Fibroblast of mammary gland (primary cell): ENCODE data around the gene DARS1.

Experiments used
- DNase-seq: peaks from one replicate; pipeline ENCODE4 v3.0.0-alpha.2; 2010; ENCODE audit warnings: low read depth
- H3K4me3 ChIP-seq: 2 replicates; pipeline ENCODE4 v1.5.1; 2011; ENCODE audit warnings: low read depth, mild to moderate bottlenecking, low read length, moderate library complexity; ENCODE audit not compliant: control insufficient read depth
- CTCF ChIP-seq: conservative IDR thresholded peaks from 2 replicates; pipeline ENCODE4 v1.5.1; 2011; ENCODE audit warnings: low read depth, low read length, inconsistent platforms; ENCODE audit not compliant: control insufficient read depth, insufficient read depth

The DARS1 gene

DNA sequence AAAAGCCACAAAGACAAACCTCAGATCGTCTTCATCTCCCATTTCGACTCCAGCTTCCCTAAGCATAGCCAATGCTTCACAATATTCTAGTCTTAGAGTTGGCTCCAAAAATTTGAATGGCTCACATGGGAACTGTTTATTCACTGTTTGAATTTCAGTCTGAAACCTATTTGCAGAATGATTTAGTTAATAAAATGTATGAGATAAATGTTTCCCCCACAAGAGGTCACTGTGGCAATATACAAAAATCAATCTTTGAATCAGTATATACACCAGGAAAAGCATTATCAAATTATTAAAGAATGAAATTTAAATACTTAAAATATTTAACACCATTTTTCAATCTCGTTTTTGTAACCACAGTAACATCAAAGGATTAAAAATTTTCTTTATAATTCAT lies 69.2 kb downstream of the DARS1 start:
- TF ChIP-seq CTCF, result peak; percentile 41
- H3K4me3 ChIP-seq, result no peak overlapping the region
- DNase-seq, result peak; percentile 52

- TF ChIP-seq CTCF, result no peak
- H3K4me3 ChIP-seq, result no peak overlapping the region
- peak; percentile 5 for DNase-seq
Observed at GRCh38 chr2:135914485-135914884, 70.9 kb downstream of the DARS1 start.

- TF ChIP-seq CTCF, result peak; percentile 72
- DNase-seq, result peak; percentile 59
- H3K4me3 ChIP-seq, result no peak overlapping the region
Observed at GRCh38 chr2:135913727-135914365, 71.6 kb downstream of the DARS1 start.

- no peak overlapping the region for H3K4me3 ChIP-seq
- no peak for TF ChIP-seq CTCF
- DNase-seq, result peak; percentile 11
Observed at GRCh38 chr2:135909976-135910375, 75.5 kb downstream of the DARS1 start.

DNA sequence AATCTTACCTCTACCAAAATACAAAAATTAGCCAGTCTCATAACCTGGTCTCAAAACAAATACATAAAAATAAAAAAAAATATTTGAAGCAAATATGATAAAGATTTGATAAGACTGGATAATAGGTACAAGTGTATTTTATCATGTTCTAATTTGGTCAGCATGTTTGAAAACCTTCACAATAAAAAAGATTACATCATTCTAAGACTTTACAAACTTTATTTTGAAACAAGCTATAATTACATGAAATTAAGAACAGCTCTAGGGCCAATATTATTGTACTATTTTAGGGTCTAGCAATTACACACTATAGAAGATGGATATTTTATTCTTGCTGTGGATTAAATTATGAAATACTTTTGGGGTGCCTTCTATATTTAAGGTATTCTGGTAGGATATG lies 79.7 kb downstream of the DARS1 start:
- no peak for DNase-seq
- H3K4me3 ChIP-seq, result no peak overlapping the region
- TF ChIP-seq CTCF, result no peak

GRCh38 chr2:135904341-135904989 lies 81.0 kb downstream of the DARS1 start:
- peak; percentile 61 for DNase-seq
- TF ChIP-seq CTCF, result no peak

More at GRCh38 chr2:135904341-135904989, 81.0 kb downstream of the DARS1 start:
- H3K4me3 ChIP-seq, result no peak overlapping the region
